K562 (cell line): ENCODE measurements around the gene ABT1. TPM values are rescaled to one million over a fixed set of nuclear protein-coding genes. Genes with fewer than 3 reads are reported as not detected.
A peak's percentile ranks its signal among the peaks of the same experiment; 100 is the strongest.

Experiments
- ATF1 ChIP-seq, 2 experiments: fragments of 450-650 bp in 1 of 2; IDR thresholded peaks; 2 replicates each; pipeline ENCODE4 v1.6.1; 2016; ENCODE audit warnings: missing compliant biosample characterization in 1 of 2, missing genetic modification characterization in 1 of 2
- ATF7 ChIP-seq: fragments of 450-650 bp; IDR thresholded peaks from 2 replicates; pipeline ENCODE4 v1.7.1; 2014; ENCODE audit warnings: mild to moderate bottlenecking, moderate library complexity
- BHLHE40 ChIP-seq: IDR thresholded peaks from 2 replicates; pipeline ENCODE4 v1.6.1; 2011; ENCODE audit warnings: low read length, improper control_type of control experiment
- KLF6 ChIP-seq: fragments of 250-450 bp; sonication (Bioruptor Pico); IDR thresholded peaks from 2 replicates; pipeline ENCODE4 v1.4.0; 2020; ENCODE audit warnings: mild to moderate bottlenecking, moderate library complexity, borderline replicate concordance
- MTA1 ChIP-seq: fragments of 450-650 bp; IDR thresholded peaks from 2 replicates; pipeline ENCODE4 v1.6.1; 2017; ENCODE audit warnings: borderline replicate concordance
- POLR2AphosphoS2 ChIP-seq: IDR thresholded peaks from 2 replicates; pipeline ENCODE4 v1.6.1; 2012; ENCODE audit warnings: low read length, improper control_type of control experiment
- RCOR1 ChIP-seq, 2 experiments: IDR thresholded peaks; 2 replicates each; pipeline ENCODE4 v1.6.1; 2012; ENCODE audit warnings: low read depth in 2 of 2, low read length in 2 of 2, borderline replicate concordance in 1 of 2, improper control_type of control experiment in 1 of 2
- SIN3A ChIP-seq, 2 experiments: fragments of 150-350 bp in 1 of 2; IDR thresholded peaks; 2 replicates each; pipeline ENCODE4 v1.6.1; 2011 to 2016; ENCODE audit warnings: borderline replicate concordance in 2 of 2, low read depth in 2 of 2, low read length in 2 of 2, mild to moderate bottlenecking in 2 of 2, moderate library complexity in 2 of 2; ENCODE audit not compliant: control insufficient read depth in 1 of 2
- ZBED1 ChIP-seq: IDR thresholded peaks from 2 replicates; pipeline ENCODE4 v1.6.1; 2014
- ZNF134 ChIP-seq: fragments of 250-450 bp; sonication (Bioruptor Pico); conservative IDR thresholded peaks from 2 replicates; pipeline ENCODE4 v1.4.0; 2020
- polyA plus RNA-seq, 8 experiments: library from polyadenylated mRNA; depleted of rRNA in 4 of 8; stranded (reverse) in 5 of 8; unstranded in 3 of 8; fragments of >200 nt; fragmentation: Nextera tagmentation in 2 of 8; fragmentation: Illumina TruSeq in 1 of 8; extraction: Ambion mirVana in 2 of 8; extraction: Trizol in 1 of 8; gene quantifications; 2 replicates each; pipeline versions ENCODE4 v1.2.1 to v1.2.3, GENCODE V29; 2011 to 2014; ENCODE audit warnings: inconsistent platforms in 1 of 8, missing spikeins in 1 of 8
- total RNA-seq, 7 experiments: library from RNA; depleted of rRNA in 6 of 7; stranded (reverse); fragments of >200 nt in 6 of 7; fragmentation: Illumina TruSeq in 2 of 7; extraction: Trizol in 2 of 7; gene quantifications; 2 replicates each; pipeline versions ENCODE4 v1.2.1 to v1.2.3, GENCODE V29; 2011 to 2021; ENCODE audit warnings: low replicate concordance in 1 of 7
- TF ChIP-seq, protein P1 (sequence below), 2 experiments: fragments of 450-650 bp; conservative IDR thresholded peaks; 2 replicates each; pipeline ENCODE4 v1.6.1; 2017; ENCODE audit warnings: mild to moderate bottlenecking in 2 of 2, moderate library complexity in 2 of 2
- TF ChIP-seq, protein P2 (sequence below): fragments of 450-650 bp; IDR thresholded peaks from 2 replicates; pipeline ENCODE4 v1.6.1; 2016; ENCODE audit warnings: low read depth, mild to moderate bottlenecking, moderate library complexity
- TF ChIP-seq, protein P3 (sequence below), 2 experiments: fragments of 450-650 bp; formaldehyde crosslinking in 1 of 2; IDR thresholded peaks; 2 replicates each; pipeline versions ENCODE4 v1.4.0 to v1.6.1; 2014 to 2020; ENCODE audit warnings: mild to moderate bottlenecking in 2 of 2, borderline replicate concordance in 1 of 2, low read depth in 1 of 2
- TF ChIP-seq, protein P4 (sequence below): sonication (generic); IDR thresholded peaks from 2 replicates; pipeline ENCODE4 v1.6.1; 2016

The ABT1 gene
- total and polyA plus RNA-seq, 9 of the 15 experiments (the other 6 are each of a cell fraction or from before 2014, with no cell fraction given), result 8.8 to 52.7 (median 40.7) TPM

DNA sequence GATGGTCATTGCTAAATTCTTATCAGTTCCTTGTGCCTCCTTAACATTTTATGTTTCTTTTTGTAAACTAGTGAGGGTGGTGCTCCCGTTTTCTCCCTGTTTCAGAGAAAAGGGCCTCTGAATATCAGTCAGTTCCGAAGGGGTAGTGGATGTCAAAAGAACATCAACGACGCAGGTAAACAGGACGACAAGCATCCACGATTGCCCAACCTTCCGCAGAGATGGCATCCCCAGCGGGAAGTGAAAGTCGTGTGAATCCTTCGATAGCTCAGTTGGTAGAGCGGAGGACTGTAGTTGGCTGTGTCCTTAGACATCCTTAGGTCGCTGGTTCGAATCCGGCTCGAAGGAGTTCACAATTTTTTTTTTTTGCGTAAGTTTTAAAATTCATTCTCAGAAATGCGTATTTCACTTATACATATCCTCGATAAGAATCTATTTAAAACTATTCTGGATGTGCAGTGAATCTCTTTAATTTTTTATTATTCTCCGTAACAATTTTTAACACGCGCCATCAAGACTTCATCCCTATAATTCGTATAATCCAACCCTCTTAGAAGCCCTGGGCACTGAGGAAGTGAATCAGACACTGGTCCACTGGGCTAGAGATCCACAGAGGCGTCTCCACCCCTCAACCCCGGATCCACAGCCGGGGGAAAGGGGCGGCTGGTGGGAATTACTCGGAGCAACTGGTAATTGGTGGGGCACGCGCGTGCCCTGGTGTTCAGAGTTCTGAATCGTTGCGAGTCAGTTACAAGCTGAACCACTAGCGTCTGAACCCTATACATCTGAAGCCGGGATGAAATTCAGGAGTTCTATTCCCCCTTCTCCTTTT lies 27.9 kb upstream of the ABT1 start (continued):
- TF ChIP-seq, protein P1, sequence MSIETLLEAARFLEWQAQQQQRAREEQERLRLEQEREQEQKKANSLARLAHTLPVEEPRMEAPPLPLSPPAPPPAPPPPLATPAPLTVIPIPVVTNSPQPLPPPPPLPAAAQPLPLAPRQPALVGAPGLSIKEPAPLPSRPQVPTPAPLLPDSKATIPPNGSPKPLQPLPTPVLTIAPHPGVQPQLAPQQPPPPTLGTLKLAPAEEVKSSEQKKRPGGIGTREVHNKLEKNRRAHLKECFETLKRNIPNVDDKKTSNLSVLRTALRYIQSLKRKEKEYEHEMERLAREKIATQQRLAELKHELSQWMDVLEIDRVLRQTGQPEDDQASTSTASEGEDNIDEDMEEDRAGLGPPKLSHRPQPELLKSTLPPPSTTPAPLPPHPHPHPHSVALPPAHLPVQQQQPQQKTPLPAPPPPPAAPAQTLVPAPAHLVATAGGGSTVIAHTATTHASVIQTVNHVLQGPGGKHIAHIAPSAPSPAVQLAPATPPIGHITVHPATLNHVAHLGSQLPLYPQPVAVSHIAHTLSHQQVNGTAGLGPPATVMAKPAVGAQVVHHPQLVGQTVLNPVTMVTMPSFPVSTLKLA (conservative IDR thresholded peaks at IDR 0.05), result peak; percentile 32 to 70; a peak in 2 of 4 replicates
- TF ChIP-seq POLR2AphosphoS2, result 0 out of 2 replicates have a peak, but pooled peaks have one; percentile 76
- peak; percentile 23 to 52; a peak in 2 of 4 replicates for TF ChIP-seq SIN3A (IDR thresholded peaks at IDR 0.05; ENCODE audit: borderline replicate concordance in 2 of 2, control insufficient read depth in 1 of 2, low read depth in 2 of 2, low read length in 2 of 2)
- no peak for TF ChIP-seq ATF1 (CRISPR knock-in tag; IDR thresholded peaks at IDR 0.05)
- peak; percentile 75 for TF ChIP-seq ATF1 (tag; IDR thresholded peaks at IDR 0.05)
- TF ChIP-seq ZBED1, result peak; percentile 64; the same call in 1 of the 2 replicates
- TF ChIP-seq, protein P2, sequence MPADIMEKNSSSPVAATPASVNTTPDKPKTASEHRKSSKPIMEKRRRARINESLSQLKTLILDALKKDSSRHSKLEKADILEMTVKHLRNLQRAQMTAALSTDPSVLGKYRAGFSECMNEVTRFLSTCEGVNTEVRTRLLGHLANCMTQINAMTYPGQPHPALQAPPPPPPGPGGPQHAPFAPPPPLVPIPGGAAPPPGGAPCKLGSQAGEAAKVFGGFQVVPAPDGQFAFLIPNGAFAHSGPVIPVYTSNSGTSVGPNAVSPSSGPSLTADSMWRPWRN, result peak; percentile 58
- TF ChIP-seq, protein P3, sequence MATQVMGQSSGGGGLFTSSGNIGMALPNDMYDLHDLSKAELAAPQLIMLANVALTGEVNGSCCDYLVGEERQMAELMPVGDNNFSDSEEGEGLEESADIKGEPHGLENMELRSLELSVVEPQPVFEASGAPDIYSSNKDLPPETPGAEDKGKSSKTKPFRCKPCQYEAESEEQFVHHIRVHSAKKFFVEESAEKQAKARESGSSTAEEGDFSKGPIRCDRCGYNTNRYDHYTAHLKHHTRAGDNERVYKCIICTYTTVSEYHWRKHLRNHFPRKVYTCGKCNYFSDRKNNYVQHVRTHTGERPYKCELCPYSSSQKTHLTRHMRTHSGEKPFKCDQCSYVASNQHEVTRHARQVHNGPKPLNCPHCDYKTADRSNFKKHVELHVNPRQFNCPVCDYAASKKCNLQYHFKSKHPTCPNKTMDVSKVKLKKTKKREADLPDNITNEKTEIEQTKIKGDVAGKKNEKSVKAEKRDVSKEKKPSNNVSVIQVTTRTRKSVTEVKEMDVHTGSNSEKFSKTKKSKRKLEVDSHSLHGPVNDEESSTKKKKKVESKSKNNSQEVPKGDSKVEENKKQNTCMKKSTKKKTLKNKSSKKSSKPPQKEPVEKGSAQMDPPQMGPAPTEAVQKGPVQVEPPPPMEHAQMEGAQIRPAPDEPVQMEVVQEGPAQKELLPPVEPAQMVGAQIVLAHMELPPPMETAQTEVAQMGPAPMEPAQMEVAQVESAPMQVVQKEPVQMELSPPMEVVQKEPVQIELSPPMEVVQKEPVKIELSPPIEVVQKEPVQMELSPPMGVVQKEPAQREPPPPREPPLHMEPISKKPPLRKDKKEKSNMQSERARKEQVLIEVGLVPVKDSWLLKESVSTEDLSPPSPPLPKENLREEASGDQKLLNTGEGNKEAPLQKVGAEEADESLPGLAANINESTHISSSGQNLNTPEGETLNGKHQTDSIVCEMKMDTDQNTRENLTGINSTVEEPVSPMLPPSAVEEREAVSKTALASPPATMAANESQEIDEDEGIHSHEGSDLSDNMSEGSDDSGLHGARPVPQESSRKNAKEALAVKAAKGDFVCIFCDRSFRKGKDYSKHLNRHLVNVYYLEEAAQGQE (IDR thresholded peaks at IDR 0.05; ENCODE audit: borderline replicate concordance), result peak; percentile 88
- TF ChIP-seq, protein P3 (CRISPR knock-in tag; IDR thresholded peaks at IDR 0.05; ENCODE audit: low read depth), result no peak
- TF ChIP-seq ZNF134, result no peak
- TF ChIP-seq, protein P4, sequence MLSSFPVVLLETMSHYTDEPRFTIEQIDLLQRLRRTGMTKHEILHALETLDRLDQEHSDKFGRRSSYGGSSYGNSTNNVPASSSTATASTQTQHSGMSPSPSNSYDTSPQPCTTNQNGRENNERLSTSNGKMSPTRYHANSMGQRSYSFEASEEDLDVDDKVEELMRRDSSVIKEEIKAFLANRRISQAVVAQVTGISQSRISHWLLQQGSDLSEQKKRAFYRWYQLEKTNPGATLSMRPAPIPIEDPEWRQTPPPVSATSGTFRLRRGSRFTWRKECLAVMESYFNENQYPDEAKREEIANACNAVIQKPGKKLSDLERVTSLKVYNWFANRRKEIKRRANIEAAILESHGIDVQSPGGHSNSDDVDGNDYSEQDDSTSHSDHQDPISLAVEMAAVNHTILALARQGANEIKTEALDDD, result peak; percentile 50; the same call in 1 of the 2 replicates
- peak; percentile 83; the same call in 1 of the 2 replicates for TF ChIP-seq ATF7
- TF ChIP-seq BHLHE40, result peak; percentile 63; the same call in 1 of the 2 replicates
- TF ChIP-seq RCOR1 (IDR thresholded peaks at IDR 0.05; ENCODE audit: borderline replicate concordance in 1 of 2, low read depth in 2 of 2, low read length in 2 of 2), result peak in 1 of 2 experiments; percentile 93; a peak in 3 of 4 replicates
- no peak for TF ChIP-seq KLF6
- TF ChIP-seq MTA1, result peak; percentile 57
